ENCODE data around the gene ANKRD13B.

DNA sequence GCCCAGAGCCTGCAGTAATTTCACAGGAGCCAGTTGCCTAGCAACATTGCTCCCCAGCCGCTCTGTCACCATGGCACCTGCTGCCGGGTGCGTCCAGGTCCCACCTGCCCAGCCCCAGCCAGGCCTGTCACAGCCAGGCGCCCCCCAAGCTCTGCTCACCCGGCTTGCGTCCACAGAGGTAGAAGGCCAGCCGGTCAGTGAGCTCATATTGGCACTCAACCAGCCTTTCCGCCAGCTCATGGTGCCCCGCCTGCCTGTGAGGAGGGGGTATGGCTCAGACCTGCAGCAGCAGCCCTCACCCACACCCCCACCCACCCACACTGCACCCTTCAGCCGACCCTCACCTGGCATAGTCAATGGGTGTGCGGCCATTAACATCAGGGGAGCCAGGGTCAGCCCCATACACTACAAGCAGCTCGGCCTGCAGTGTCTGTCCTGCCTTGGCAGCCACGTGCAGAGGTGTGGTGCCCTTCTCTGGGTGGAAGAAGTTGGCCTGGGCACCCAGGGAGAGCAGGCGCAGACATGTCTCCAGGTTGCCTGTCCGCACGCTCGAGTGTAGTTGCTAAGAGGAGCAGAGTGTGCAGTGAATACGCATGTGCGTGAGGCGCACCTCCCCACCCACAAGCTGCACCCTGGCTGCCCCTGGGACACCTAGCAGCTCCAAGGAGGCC, 11.2 kb upstream of the ANKRD13B start:
- TF ChIP-seq, protein P1, sequence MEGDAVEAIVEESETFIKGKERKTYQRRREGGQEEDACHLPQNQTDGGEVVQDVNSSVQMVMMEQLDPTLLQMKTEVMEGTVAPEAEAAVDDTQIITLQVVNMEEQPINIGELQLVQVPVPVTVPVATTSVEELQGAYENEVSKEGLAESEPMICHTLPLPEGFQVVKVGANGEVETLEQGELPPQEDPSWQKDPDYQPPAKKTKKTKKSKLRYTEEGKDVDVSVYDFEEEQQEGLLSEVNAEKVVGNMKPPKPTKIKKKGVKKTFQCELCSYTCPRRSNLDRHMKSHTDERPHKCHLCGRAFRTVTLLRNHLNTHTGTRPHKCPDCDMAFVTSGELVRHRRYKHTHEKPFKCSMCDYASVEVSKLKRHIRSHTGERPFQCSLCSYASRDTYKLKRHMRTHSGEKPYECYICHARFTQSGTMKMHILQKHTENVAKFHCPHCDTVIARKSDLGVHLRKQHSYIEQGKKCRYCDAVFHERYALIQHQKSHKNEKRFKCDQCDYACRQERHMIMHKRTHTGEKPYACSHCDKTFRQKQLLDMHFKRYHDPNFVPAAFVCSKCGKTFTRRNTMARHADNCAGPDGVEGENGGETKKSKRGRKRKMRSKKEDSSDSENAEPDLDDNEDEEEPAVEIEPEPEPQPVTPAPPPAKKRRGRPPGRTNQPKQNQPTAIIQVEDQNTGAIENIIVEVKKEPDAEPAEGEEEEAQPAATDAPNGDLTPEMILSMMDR (IDR thresholded peaks at IDR 0.05) = no peak
- TF ChIP-seq EP300 (IDR thresholded peaks at IDR 0.05) = no peak
- no peak for TF ChIP-seq POLR2A (IDR thresholded peaks at IDR 0.05; ENCODE audit: low read length)
